Hepatocyte (in vitro differentiated cells): Measurements from ENCODE around the gene PMFBP1. TPM values are rescaled to one million over a fixed set of nuclear protein-coding genes. Genes with fewer than 3 reads are reported as not detected.

Source experiments
- DNase-seq: peaks from one replicate; pipeline ENCODE4 v3.0.0-alpha.2; 2016; ENCODE audit warnings: low spot score
- H2AFZ ChIP-seq: fragments of 200-600 bp; sonication (generic); 2 replicates; pipeline ENCODE4 v1.6.0; 2016; ENCODE audit warnings: antibody characterized with exemption, mild to moderate bottlenecking
- H3K27ac ChIP-seq: fragments of 200-600 bp; sonication (generic); 2 replicates; pipeline ENCODE4 v1.5.1; 2016; ENCODE audit warnings: mild to moderate bottlenecking
- H3K27me3 ChIP-seq: fragments of 200-600 bp; sonication (generic); 2 replicates; pipeline ENCODE4 v1.6.1; 2016
- H3K36me3 ChIP-seq: fragments of 200-600 bp; sonication (generic); replicated peaks from 2 replicates; pipeline ENCODE4 v1.5.1; 2016; ENCODE audit warnings: low read depth; ENCODE audit not compliant: insufficient read depth
- H3K4me1 ChIP-seq: fragments of 200-600 bp; sonication (generic); 2 replicates; pipeline ENCODE4 v1.5.1; 2016; ENCODE audit warnings: mild to moderate bottlenecking, moderate library complexity; ENCODE audit not compliant: insufficient read depth
- H3K4me2 ChIP-seq: fragments of 200-600 bp; sonication (generic); 2 replicates; pipeline ENCODE4 v1.6.0; 2016
- H3K4me3 ChIP-seq: fragments of 200-600 bp; sonication (generic); 2 replicates; pipeline ENCODE4 v1.5.1; 2016; ENCODE audit warnings: mild to moderate bottlenecking
- H3K79me2 ChIP-seq: fragments of 200-600 bp; sonication (generic); 2 replicates; pipeline ENCODE4 v1.6.0; 2017; ENCODE audit warnings: mild to moderate bottlenecking
- H3K9me2 ChIP-seq: fragments of 200-600 bp; sonication (generic); replicated peaks from 2 replicates; pipeline ENCODE4 v1.6.0; 2017; ENCODE audit warnings: mild to moderate bottlenecking; ENCODE audit not compliant: insufficient read depth
- H3K9me3 ChIP-seq: fragments of 200-600 bp; sonication (generic); 2 replicates; pipeline ENCODE4 v1.5.1; 2016; ENCODE audit warnings: low read depth, mild to moderate bottlenecking
- H4K20me1 ChIP-seq: fragments of 200-600 bp; sonication (generic); 2 replicates; pipeline ENCODE4 v1.6.0; 2016; ENCODE audit warnings: mild to moderate bottlenecking; ENCODE audit not compliant: insufficient read depth, poor library complexity, severe bottlenecking
- EZH2 ChIP-seq: fragments of 200-600 bp; sonication (generic); IDR thresholded peaks from 2 replicates; pipeline ENCODE4 v1.6.1; 2016; ENCODE audit warnings: antibody characterized with exemption, mild to moderate bottlenecking, borderline replicate concordance
- EZH2phosphoT487 ChIP-seq: fragments of 200-600 bp; sonication (generic); IDR thresholded peaks from one replicate; pipeline ENCODE4 v1.6.1; 2018; ENCODE audit warnings: antibody characterized with exemption, mild to moderate bottlenecking, low read depth, moderate library complexity; ENCODE audit not compliant: unreplicated experiment, severe bottlenecking
- WGBS: methylation state at CpG from one replicate; pipeline ENCODE4 v1.1.6; 2016; ENCODE audit warnings: low lambda C conversion rate; ENCODE audit errors: missing lambda C conversion rate; 5-methylcytosine and 5-hydroxymethylcytosine counted together
- polyA plus RNA-seq: library from polyadenylated mRNA; unstranded; fragments of >200 nt; fragmentation: Nextera tagmentation; extraction: Ambion mirVana; gene quantifications from 2 replicates; pipeline ENCODE4 v1.2.1, GENCODE V29; 2016
- total RNA-seq: library from RNA; depleted of rRNA; stranded (reverse); fragments of >200 nt; gene quantifications from 2 replicates; pipeline ENCODE4 v1.2.3, GENCODE V29; 2014
- TF ChIP-seq, protein P1 (sequence below): fragments of 200-600 bp; sonication (generic); IDR thresholded peaks from 2 replicates; pipeline ENCODE4 v1.5.1; 2016; ENCODE audit warnings: antibody characterized with exemption, mild to moderate bottlenecking; ENCODE audit not compliant: poor library complexity

PMFBP1 gene
- total and polyA plus RNA-seq, 2 experiments from 2014 or later = 1.4 to 3.4 TPM

DNA sequence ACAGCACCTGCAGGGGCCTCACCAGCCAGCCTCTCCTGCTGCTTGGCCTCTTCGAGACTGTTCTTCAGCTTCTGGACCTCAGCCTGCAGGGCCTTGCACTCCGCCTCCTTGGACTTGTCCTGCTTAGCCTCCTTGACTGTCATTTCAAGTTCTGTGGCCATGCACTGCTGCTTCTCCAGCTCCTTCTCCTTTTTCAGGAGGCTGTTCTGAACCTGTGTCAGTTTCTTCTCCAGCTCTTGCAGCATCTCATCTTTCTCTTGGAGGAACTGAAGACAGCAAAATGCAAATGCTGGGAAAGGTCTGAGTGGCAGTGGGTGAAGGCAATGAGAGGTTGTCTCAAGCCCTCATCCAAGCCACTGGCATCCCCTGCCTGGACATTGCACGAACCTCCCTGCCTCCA, 39.2 kb downstream of the PMFBP1 start:
- H3K27ac ChIP-seq = no peak overlapping the region
- no peaks in the 10 kb centered on the region for H3K9me2 ChIP-seq
- H3K36me3 ChIP-seq = no peaks in the 10 kb centered on the region
- no peaks in the 10 kb centered on the region for H4K20me1 ChIP-seq
- no peaks in the 10 kb centered on the region for H3K9me3 ChIP-seq
- DNase-seq = no peak
- H3K27me3 ChIP-seq = no peaks in the 10 kb centered on the region
- no peak overlapping the region for H3K4me3 ChIP-seq
- H2AFZ ChIP-seq = no peak overlapping the region
- no peaks in the 10 kb centered on the region for H3K79me2 ChIP-seq
- TF ChIP-seq EZH2phosphoT487 = no peak
- TF ChIP-seq, protein P1, sequence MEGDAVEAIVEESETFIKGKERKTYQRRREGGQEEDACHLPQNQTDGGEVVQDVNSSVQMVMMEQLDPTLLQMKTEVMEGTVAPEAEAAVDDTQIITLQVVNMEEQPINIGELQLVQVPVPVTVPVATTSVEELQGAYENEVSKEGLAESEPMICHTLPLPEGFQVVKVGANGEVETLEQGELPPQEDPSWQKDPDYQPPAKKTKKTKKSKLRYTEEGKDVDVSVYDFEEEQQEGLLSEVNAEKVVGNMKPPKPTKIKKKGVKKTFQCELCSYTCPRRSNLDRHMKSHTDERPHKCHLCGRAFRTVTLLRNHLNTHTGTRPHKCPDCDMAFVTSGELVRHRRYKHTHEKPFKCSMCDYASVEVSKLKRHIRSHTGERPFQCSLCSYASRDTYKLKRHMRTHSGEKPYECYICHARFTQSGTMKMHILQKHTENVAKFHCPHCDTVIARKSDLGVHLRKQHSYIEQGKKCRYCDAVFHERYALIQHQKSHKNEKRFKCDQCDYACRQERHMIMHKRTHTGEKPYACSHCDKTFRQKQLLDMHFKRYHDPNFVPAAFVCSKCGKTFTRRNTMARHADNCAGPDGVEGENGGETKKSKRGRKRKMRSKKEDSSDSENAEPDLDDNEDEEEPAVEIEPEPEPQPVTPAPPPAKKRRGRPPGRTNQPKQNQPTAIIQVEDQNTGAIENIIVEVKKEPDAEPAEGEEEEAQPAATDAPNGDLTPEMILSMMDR = no peak
- no peaks in the 10 kb centered on the region for H3K4me1 ChIP-seq
- no peak overlapping the region for H3K4me2 ChIP-seq
- 98% methylated on average over 3 of the region's 3 CpGs for WGBS

DNA sequence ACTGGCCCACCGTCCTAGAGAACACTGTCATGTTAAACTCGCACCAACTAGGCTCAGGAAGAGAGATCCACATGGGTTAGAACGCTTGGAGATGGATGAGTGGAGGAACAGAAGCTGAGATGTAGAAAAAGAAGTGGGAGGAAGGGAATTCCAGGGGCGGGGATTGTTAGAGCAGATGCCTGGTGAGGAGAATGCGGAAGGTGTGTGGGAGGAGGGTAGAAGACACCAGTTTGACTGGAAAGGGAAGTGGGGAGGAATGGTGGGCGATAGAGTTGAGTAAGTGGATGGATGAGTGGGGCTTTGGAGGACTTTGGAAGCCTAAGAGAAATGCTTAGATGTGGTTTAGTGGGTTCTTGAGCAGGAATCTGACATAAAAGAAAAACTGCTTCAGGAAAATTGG, 40.9 kb downstream of the PMFBP1 start:
- Histone ChIP-seq H4K20me1 (no peaks in the 10 kb centered on the region), H3K4me3 (no peak overlapping the region), H3K79me2 (no peaks in the 10 kb centered on the region), H2AFZ (no peak overlapping the region), H3K4me1 (no peaks in the 10 kb centered on the region), H3K36me3 (no peaks in the 10 kb centered on the region), H3K4me2 (no peak overlapping the region), H3K9me3 (no peaks in the 10 kb centered on the region), H3K27ac (no peak overlapping the region), H3K9me2 (no peaks in the 10 kb centered on the region), H3K27me3 (no peaks in the 10 kb centered on the region)
- TF ChIP-seq, protein P1 = no peak
- no peak for TF ChIP-seq EZH2phosphoT487
- TF ChIP-seq EZH2 = no peak
- WGBS = 72% methylated on average over 6 of the region's 6 CpGs
- no peak for DNase-seq

DNA sequence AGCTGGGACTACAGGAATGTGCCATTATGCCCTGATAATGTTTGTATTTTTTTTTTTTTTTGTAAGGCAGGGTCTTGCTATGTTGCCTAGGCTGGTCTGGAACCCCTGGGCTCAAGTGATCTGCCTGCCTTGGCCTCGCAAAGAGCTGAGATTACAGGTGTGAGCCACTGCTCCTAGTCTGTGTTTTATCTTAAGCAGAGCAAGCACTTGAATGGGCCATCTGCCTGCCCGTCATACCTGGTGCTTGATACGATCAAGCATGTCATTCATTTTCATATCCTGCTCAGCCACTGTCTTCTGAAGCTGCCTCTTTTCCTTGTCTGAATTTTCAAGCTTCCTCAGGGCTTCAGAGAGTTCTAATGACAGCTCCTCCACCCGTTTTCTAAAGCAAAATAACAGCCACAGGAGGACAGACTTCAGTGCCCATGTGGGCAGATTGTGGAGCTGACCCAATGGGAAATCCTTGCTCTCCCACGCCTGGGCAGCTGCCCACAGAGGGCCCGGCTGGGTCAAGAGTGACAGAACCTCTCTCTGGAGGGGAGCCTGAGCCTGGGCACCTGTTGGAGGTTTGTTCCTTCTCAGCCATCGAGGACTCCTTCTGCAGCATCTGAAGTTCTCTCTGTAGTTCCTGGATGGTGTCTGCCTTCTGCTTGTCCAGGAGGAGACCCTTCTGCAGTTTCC, 41.8 kb downstream of the PMFBP1 start:
- Histone ChIP-seq H3K36me3 (no peaks in the 10 kb centered on the region), H3K4me1 (peaks cover 6% of the 10 kb centered on the region), H4K20me1 (no peaks in the 10 kb centered on the region), H2AFZ (no peak overlapping the region), H3K4me2 (no peak overlapping the region), H3K9me2 (no peaks in the 10 kb centered on the region), H3K27me3 (no peaks in the 10 kb centered on the region), H3K27ac (no peak overlapping the region), H3K4me3 (no peak overlapping the region), H3K79me2 (no peaks in the 10 kb centered on the region), H3K9me3 (no peaks in the 10 kb centered on the region)
- DNase-seq = no peak
- WGBS = 78% methylated on average over 7 of the region's 7 CpGs
- TF ChIP-seq EZH2phosphoT487 (no peak), EZH2 (no peak)
- TF ChIP-seq, protein P1 = no peak
